WTC11 (cell line): ENCODE results near the gene MAP1S. TPM values are rescaled to one million over a fixed set of nuclear protein-coding genes. Genes with fewer than 3 reads are reported as not detected.

Experiments
- ATAC-seq: fragments of 200-7000 bp; cut with Tn5 transposase; 2 replicates; pipeline ENCODE4 v1.10.0; 2021; ENCODE audit warnings: mild to moderate bottlenecking, moderate library complexity
- CTCF ChIA-PET: fragments of 300-600 bp; sonication (Branson Sonifier 250); formaldehyde crosslinking; loops from one replicate; lab custom pipeline; 2021; ENCODE audit warnings: antibody characterized with exemption; lab: Charles Lee
- POLR2A ChIA-PET: fragments of 350-600 bp; sonication (Branson Sonifier 250); formaldehyde crosslinking; loops from one replicate; lab custom pipeline; 2021; ENCODE audit warnings: antibody characterized with exemption; lab: Charles Lee
- DNase-seq: peaks from one replicate; pipeline ENCODE4 v3.0.0; 2021; ENCODE audit warnings: low spot score
- H3K27ac Mint-ChIP-seq: 2 replicates; pipeline ENCODE4 v1.8.0; 2021; ENCODE audit warnings: mixed read lengths
- H3K27me3 Mint-ChIP-seq: 2 replicates; pipeline ENCODE4 v1.8.0; 2021; ENCODE audit warnings: low read depth, mild to moderate bottlenecking, moderate library complexity, mixed read lengths
- H3K36me3 Mint-ChIP-seq: 2 replicates; pipeline ENCODE4 v1.8.0; 2021; ENCODE audit warnings: mixed read lengths
- H3K4me1 Mint-ChIP-seq: 2 replicates; pipeline ENCODE4 v1.8.0; 2022; ENCODE audit warnings: mixed read lengths
- H3K4me3 Mint-ChIP-seq: 2 replicates; pipeline ENCODE4 v1.8.0; 2021; ENCODE audit warnings: mild to moderate bottlenecking, moderate library complexity, mixed read lengths
- H3K9me3 Mint-ChIP-seq: 2 replicates; pipeline ENCODE4 v1.8.0; 2021; ENCODE audit warnings: mixed read lengths
- ATF1 ChIP-seq: sonication (generic); formaldehyde crosslinking; IDR thresholded peaks from 2 replicates; pipeline ENCODE4 v1.8.1; 2023; ENCODE audit warnings: mild to moderate bottlenecking, moderate library complexity, missing genetic modification reagents
- CBFB ChIP-seq: sonication (generic); formaldehyde crosslinking; IDR thresholded peaks from 2 replicates; pipeline ENCODE4 v1.8.1; 2022; ENCODE audit warnings: mild to moderate bottlenecking, low read depth, missing genetic modification reagents
- CREB1 ChIP-seq: sonication (generic); formaldehyde crosslinking; IDR thresholded peaks from 2 replicates; pipeline ENCODE4 v1.8.0; 2023; ENCODE audit warnings: mild to moderate bottlenecking, missing genetic modification reagents
- ETV6 ChIP-seq: sonication (generic); formaldehyde crosslinking; IDR thresholded peaks from 2 replicates; pipeline ENCODE4 v1.8.1; 2022; ENCODE audit warnings: mild to moderate bottlenecking, missing genetic modification reagents
- FOXK1 ChIP-seq: sonication (generic); formaldehyde crosslinking; IDR thresholded peaks from 2 replicates; pipeline ENCODE4 v1.8.0; 2022; ENCODE audit warnings: mild to moderate bottlenecking, moderate library complexity, missing genetic modification reagents
- FOXP1 ChIP-seq: sonication (generic); formaldehyde crosslinking; IDR thresholded peaks from 2 replicates; pipeline ENCODE4 v1.8.0; 2022; ENCODE audit warnings: missing genetic modification reagents, mild to moderate bottlenecking, moderate library complexity, borderline replicate concordance
- FOXP4 ChIP-seq: sonication (generic); formaldehyde crosslinking; IDR thresholded peaks from 2 replicates; pipeline ENCODE4 v1.8.0; 2022; ENCODE audit warnings: mild to moderate bottlenecking, missing genetic modification reagents
- GABPB1 ChIP-seq: sonication (generic); formaldehyde crosslinking; IDR thresholded peaks from 2 replicates; pipeline ENCODE4 v1.8.1; 2023; ENCODE audit warnings: mild to moderate bottlenecking, missing genetic modification reagents
- GRHL2 ChIP-seq: fragments of 250-450 bp; sonication (Bioruptor Pico); IDR thresholded peaks from 2 replicates; pipeline ENCODE4 v1.8.0; 2022; ENCODE audit warnings: mild to moderate bottlenecking, moderate library complexity; ENCODE audit not compliant: insufficient replicate concordance, severe bottlenecking
- KAT7 ChIP-seq: sonication (generic); formaldehyde crosslinking; IDR thresholded peaks from 2 replicates; pipeline ENCODE4 v1.8.1; 2023; ENCODE audit warnings: missing genetic modification reagents, mild to moderate bottlenecking, borderline replicate concordance
- MAX ChIP-seq: sonication (generic); formaldehyde crosslinking; IDR thresholded peaks from 2 replicates; pipeline ENCODE4 v1.8.0; 2022; ENCODE audit warnings: mild to moderate bottlenecking, missing genetic modification reagents
- MYBL2 ChIP-seq: sonication (generic); formaldehyde crosslinking; IDR thresholded peaks from 2 replicates; pipeline ENCODE4 v1.8.1; 2023; ENCODE audit warnings: mild to moderate bottlenecking, moderate library complexity, missing genetic modification reagents
- NFYB ChIP-seq: sonication (generic); formaldehyde crosslinking; conservative IDR thresholded peaks from 2 replicates; pipeline ENCODE4 v1.8.0; 2022; ENCODE audit warnings: low read depth, missing genetic modification reagents
- NR1H2 ChIP-seq: sonication (generic); formaldehyde crosslinking; IDR thresholded peaks from 2 replicates; pipeline ENCODE4 v1.9.0; 2021; ENCODE audit warnings: mild to moderate bottlenecking, moderate library complexity, missing genetic modification reagents
- NR3C1 ChIP-seq: sonication (generic); formaldehyde crosslinking; conservative IDR thresholded peaks from 2 replicates; pipeline ENCODE4 v1.8.1; 2023; ENCODE audit warnings: low read depth, mild to moderate bottlenecking, missing genetic modification reagents
- ZBTB21 ChIP-seq: sonication (generic); formaldehyde crosslinking; IDR thresholded peaks from 2 replicates; pipeline ENCODE4 v1.8.1; 2023; ENCODE audit warnings: mild to moderate bottlenecking, missing genetic modification reagents, borderline replicate concordance
- ZNF121 ChIP-seq: sonication (generic); formaldehyde crosslinking; IDR thresholded peaks from 2 replicates; pipeline ENCODE4 v1.8.0; 2023; ENCODE audit warnings: missing genetic modification reagents
- total RNA-seq: library from RNA; stranded (reverse); gene quantifications from 3 replicates; pipeline ENCODE4 v1.2.3, GENCODE V29; 2021
- TF ChIP-seq, protein P1 (sequence below): fragments of 250-450 bp; sonication (Bioruptor Pico); IDR thresholded peaks from 2 replicates; pipeline ENCODE4 v2.1.2; 2022; ENCODE audit warnings: mild to moderate bottlenecking, moderate library complexity
- TF ChIP-seq, protein P2 (sequence below): fragments of 250-450 bp; sonication (Bioruptor Pico); IDR thresholded peaks from 2 replicates; pipeline ENCODE4 v1.9.0; 2021; ENCODE audit warnings: mild to moderate bottlenecking
- TF ChIP-seq, protein P3 (sequence below): sonication (generic); formaldehyde crosslinking; IDR thresholded peaks from 2 replicates; pipeline ENCODE4 v1.8.0; 2022; ENCODE audit warnings: missing genetic modification reagents

MAP1S gene
- total RNA-seq, 1 experiment from 2014 or later, result 120 TPM

- TF ChIP-seq KAT7 (no peak), ZNF121 (CRISPR knock-in tag) (no peak), FOXK1 (CRISPR knock-in tag) (no peak), ATF1 (CRISPR knock-in tag) (no peak), GRHL2 (CRISPR knock-in tag) (no peak), GABPB1 (CRISPR knock-in tag) (no peak), CREB1 (CRISPR knock-in tag) (no peak), FOXP1 (no peak), NR1H2 (CRISPR knock-in tag) (no peak)
- TF ChIP-seq, protein P1, sequence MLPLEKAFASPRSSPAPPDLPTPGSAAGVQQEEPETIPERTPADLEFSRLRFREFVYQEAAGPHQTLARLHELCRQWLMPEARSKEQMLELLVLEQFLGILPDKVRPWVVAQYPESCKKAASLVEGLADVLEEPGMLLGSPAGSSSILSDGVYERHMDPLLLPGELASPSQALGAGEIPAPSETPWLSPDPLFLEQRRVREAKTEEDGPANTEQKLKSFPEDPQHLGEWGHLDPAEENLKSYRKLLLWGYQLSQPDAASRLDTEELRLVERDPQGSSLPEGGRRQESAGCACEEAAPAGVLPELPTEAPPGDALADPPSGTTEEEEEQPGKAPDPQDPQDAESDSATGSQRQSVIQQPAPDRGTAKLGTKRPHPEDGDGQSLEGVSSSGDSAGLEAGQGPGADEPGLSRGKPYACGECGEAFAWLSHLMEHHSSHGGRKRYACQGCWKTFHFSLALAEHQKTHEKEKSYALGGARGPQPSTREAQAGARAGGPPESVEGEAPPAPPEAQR (CRISPR knock-in tag), result no peak
- TF ChIP-seq, protein P2, sequence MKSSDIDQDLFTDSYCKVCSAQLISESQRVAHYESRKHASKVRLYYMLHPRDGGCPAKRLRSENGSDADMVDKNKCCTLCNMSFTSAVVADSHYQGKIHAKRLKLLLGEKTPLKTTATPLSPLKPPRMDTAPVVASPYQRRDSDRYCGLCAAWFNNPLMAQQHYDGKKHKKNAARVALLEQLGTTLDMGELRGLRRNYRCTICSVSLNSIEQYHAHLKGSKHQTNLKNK, result no peak
- TF ChIP-seq, all 79 proteins: peak for 0
- ChIA-PET POLR2A (interaction anchor here (0.7 kb wide), 1 partner anchor 149 kb away, joined by 3 read pairs; no protein-coding TSS in a partner anchor), CTCF (interaction anchor here (0.6 to 3.4 kb wide), 9 partner anchors 9 to 272 kb away, joined by 3 to 48 read pairs (median 7); partner anchors contain the start of gene MAP1S)
- H3K9me3 Mint-ChIP-seq, result no peaks in the 10 kb centered on the region
- peaks cover 10% of the 10 kb centered on the region for H3K27me3 Mint-ChIP-seq
- no peak overlapping the region for H3K27ac Mint-ChIP-seq
- DNase-seq (no peak), ATAC-seq (no peak)
- H3K36me3 Mint-ChIP-seq, result peaks cover 2% of the 10 kb centered on the region; the same call in 1 of the 2 replicates
- H3K4me1 Mint-ChIP-seq, result peaks cover 26% of the 10 kb centered on the region
- no peak overlapping the region for H3K4me3 Mint-ChIP-seq
Measured at GRCh38 chr19:17752865-17753639, 33.8 kb downstream of the MAP1S start.

DNA sequence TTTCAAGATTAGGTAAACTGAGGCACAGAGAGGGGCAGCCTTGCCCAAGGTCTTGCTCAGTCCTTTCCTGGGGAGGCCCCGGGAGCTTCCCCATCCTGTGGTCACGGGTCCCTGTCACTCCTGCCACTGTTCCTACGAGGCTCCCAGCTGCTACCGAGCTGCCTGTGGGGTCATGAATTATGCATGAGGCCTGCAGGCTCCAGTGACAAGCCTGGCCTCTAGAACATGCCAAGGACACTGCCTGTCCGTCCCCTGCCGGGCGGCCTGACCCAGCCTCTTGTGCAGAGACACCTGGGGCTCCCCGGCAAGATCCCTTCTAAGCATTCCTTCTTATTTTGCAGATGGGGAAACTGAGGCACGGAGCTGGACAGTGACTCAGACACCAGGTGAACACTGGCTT lies 34.7 kb downstream of the MAP1S start:
- ChIA-PET POLR2A (no interaction called here), CTCF (interaction anchor here (0.6 to 3.4 kb wide), 10 partner anchors 8 to 177 kb away, joined by 3 to 48 read pairs (median 7); partner anchors contain the start of genes B3GNT3 and MAP1S)
- peaks cover 2% of the 10 kb centered on the region; the same call in 1 of the 2 replicates for H3K36me3 Mint-ChIP-seq
- DNase-seq, result peak; percentile 39
- no peak for ATAC-seq
- peaks cover 25% of the 10 kb centered on the region for H3K4me1 Mint-ChIP-seq
- no peak overlapping the region for H3K27ac Mint-ChIP-seq
- H3K27me3 Mint-ChIP-seq, result peaks cover 4% of the 10 kb centered on the region
- no peak overlapping the region for H3K4me3 Mint-ChIP-seq
- TF ChIP-seq FOXP4 (no peak), ZBTB21 (CRISPR knock-in tag) (no peak), NFYB (CRISPR knock-in tag) (no peak), CBFB (CRISPR knock-in tag) (no peak), NR3C1 (no peak), MYBL2 (CRISPR knock-in tag) (no peak), GABPB1 (CRISPR knock-in tag) (no peak), MAX (CRISPR knock-in tag) (no peak), ETV6 (CRISPR knock-in tag) (no peak)
- TF ChIP-seq, protein P3, sequence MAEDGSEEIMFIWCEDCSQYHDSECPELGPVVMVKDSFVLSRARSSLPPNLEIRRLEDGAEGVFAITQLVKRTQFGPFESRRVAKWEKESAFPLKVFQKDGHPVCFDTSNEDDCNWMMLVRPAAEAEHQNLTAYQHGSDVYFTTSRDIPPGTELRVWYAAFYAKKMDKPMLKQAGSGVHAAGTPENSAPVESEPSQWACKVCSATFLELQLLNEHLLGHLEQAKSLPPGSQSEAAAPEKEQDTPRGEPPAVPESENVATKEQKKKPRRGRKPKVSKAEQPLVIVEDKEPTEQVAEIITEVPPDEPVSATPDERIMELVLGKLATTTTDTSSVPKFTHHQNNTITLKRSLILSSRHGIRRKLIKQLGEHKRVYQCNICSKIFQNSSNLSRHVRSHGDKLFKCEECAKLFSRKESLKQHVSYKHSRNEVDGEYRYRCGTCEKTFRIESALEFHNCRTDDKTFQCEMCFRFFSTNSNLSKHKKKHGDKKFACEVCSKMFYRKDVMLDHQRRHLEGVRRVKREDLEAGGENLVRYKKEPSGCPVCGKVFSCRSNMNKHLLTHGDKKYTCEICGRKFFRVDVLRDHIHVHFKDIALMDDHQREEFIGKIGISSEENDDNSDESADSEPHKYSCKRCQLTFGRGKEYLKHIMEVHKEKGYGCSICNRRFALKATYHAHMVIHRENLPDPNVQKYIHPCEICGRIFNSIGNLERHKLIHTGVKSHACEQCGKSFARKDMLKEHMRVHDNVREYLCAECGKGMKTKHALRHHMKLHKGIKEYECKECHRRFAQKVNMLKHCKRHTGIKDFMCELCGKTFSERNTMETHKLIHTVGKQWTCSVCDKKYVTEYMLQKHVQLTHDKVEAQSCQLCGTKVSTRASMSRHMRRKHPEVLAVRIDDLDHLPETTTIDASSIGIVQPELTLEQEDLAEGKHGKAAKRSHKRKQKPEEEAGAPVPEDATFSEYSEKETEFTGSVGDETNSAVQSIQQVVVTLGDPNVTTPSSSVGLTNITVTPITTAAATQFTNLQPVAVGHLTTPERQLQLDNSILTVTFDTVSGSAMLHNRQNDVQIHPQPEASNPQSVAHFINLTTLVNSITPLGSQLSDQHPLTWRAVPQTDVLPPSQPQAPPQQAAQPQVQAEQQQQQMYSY, result no peak
- no peaks in the 10 kb centered on the region for H3K9me3 Mint-ChIP-seq
